Brain microvascular endothelial cell (primary cell): Measurements from ENCODE around the gene PADI3.

ENCODE experiments used
- DNase-seq: peaks from one replicate; pipeline ENCODE4 v3.0.0-alpha.2; 2020
- H3K27ac ChIP-seq: fragments of 250-450 bp; sonication (Bioruptor Pico); 2 replicates; pipeline ENCODE4 v1.5.1; 2020; ENCODE audit warnings: mild to moderate bottlenecking, moderate library complexity
- H3K27me3 ChIP-seq: fragments of 250-450 bp; sonication (Bioruptor Pico); replicated peaks from 2 replicates; pipeline ENCODE4 v1.5.1; 2020; ENCODE audit warnings: mild to moderate bottlenecking
- H3K36me3 ChIP-seq: fragments of 250-450 bp; sonication (Bioruptor Pico); replicated peaks from 2 replicates; pipeline ENCODE4 v1.5.1; 2020; ENCODE audit warnings: mild to moderate bottlenecking
- H3K4me3 ChIP-seq: 2 replicates; pipeline ENCODE4 v1.5.1; 2011; ENCODE audit warnings: low read depth, mild to moderate bottlenecking, control low read depth, low read length, moderate library complexity
- in situ Hi-C: cut with HindIII; loops from 2 replicates; pipeline ENCODE4 v1.10.0; 2017; ENCODE audit warnings: low sequenced_read_pairs, low pct_ligation_motif_present
- TF ChIP-seq, protein P1 (sequence below): IDR thresholded peaks from 2 replicates; pipeline ENCODE4 v1.5.1; 2011; ENCODE audit warnings: low read depth, mild to moderate bottlenecking, moderate library complexity, low read length, control low read depth, inconsistent platforms; ENCODE audit errors: missing control alignments

Gene PADI3

GRCh38 chr1:17306407-17306806, 57.5 kb downstream of the PADI3 start:
- no peak overlapping the region for H3K27ac ChIP-seq
- H3K36me3 ChIP-seq = no peaks in the 10 kb centered on the region
- H3K4me3 ChIP-seq = no peak overlapping the region
- peaks cover 7% of the 10 kb centered on the region for H3K27me3 ChIP-seq
- DNase-seq = no peak
- TF ChIP-seq, protein P1, sequence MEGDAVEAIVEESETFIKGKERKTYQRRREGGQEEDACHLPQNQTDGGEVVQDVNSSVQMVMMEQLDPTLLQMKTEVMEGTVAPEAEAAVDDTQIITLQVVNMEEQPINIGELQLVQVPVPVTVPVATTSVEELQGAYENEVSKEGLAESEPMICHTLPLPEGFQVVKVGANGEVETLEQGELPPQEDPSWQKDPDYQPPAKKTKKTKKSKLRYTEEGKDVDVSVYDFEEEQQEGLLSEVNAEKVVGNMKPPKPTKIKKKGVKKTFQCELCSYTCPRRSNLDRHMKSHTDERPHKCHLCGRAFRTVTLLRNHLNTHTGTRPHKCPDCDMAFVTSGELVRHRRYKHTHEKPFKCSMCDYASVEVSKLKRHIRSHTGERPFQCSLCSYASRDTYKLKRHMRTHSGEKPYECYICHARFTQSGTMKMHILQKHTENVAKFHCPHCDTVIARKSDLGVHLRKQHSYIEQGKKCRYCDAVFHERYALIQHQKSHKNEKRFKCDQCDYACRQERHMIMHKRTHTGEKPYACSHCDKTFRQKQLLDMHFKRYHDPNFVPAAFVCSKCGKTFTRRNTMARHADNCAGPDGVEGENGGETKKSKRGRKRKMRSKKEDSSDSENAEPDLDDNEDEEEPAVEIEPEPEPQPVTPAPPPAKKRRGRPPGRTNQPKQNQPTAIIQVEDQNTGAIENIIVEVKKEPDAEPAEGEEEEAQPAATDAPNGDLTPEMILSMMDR = no peak
- in situ Hi-C loops = no loop called here

GRCh38 chr1:17306921-17307320, 58.0 kb downstream of the PADI3 start:
- in situ Hi-C loops = no loop called here
- no peaks in the 10 kb centered on the region for H3K36me3 ChIP-seq
- H3K27ac ChIP-seq = no peak overlapping the region
- no peak for DNase-seq
- no peak overlapping the region for H3K4me3 ChIP-seq
- TF ChIP-seq, protein P1 = no peak
- peaks cover 7% of the 10 kb centered on the region for H3K27me3 ChIP-seq

- no peak overlapping the region for H3K27ac ChIP-seq
These were observed 58.4 kb downstream of the PADI3 start for GRCh38 chr1:17307329-17307728.

GRCh38 chr1:17307946-17308345, 59.0 kb downstream of the PADI3 start, which contains the start of gene PADI4:
Gene PADI4 (plus strand): TSS chr1:17308197. CDS start chr1:17308223, 26 bp downstream.
- H3K27ac ChIP-seq = no peak within 1 kb of the TSS
- H3K27me3 ChIP-seq = peaks cover 7% of the 10 kb centered on the region
- TF ChIP-seq, protein P1 = no peak
- DNase-seq = no peak
- no peaks in the 10 kb centered on the region for H3K36me3 ChIP-seq
- H3K4me3 ChIP-seq = no peak within 1 kb of the TSS
- in situ Hi-C loops = no loop called here

More at GRCh38 chr1:17307329-17307728, 58.4 kb downstream of the PADI3 start:
- H3K27me3 ChIP-seq = peaks cover 7% of the 10 kb centered on the region
- H3K36me3 ChIP-seq = no peaks in the 10 kb centered on the region
- in situ Hi-C loops = no loop called here
- H3K4me3 ChIP-seq = no peak overlapping the region
- no peak for DNase-seq
- TF ChIP-seq, protein P1 = no peak

GRCh38 chr1:17308593-17308992, 59.7 kb downstream of the PADI3 start:
- Histone ChIP-seq H3K27me3 (peaks cover 7% of the 10 kb centered on the region), H3K36me3 (no peaks in the 10 kb centered on the region), H3K4me3 (no peak overlapping the region), H3K27ac (no peak overlapping the region)
- DNase-seq = no peak
- TF ChIP-seq, protein P1 = no peak
- in situ Hi-C loops = no loop called here

GRCh38 chr1:17309426-17310067, 60.6 kb downstream of the PADI3 start:
- Histone ChIP-seq H3K27me3 (peaks cover 7% of the 10 kb centered on the region), H3K27ac (no peak overlapping the region), H3K4me3 (no peak overlapping the region), H3K36me3 (no peaks in the 10 kb centered on the region)
- in situ Hi-C loops = no loop called here
- no peak for DNase-seq
- TF ChIP-seq, protein P1 = no peak
